ENCODE measurements around the gene CORO1C.

Gene CORO1C

GRCh38 chr12:108686780-108687179 lies 44.5 kb downstream of the CORO1C start:
- H3K27me3 ChIP-seq (ENCODE audit: insufficient read depth, low read length, poor library complexity), result no peaks in the 10 kb centered on the region
- H3K4me1 ChIP-seq (ENCODE audit: insufficient read depth, low read length), result peaks cover 38% of the 10 kb centered on the region
- no peaks in the 10 kb centered on the region for H3K36me3 ChIP-seq (ENCODE audit: insufficient read depth, low read length)
- no peak overlapping the region for H3K4me3 ChIP-seq (ENCODE audit: low read depth in 1 of 2, low read length in 2 of 2)
- no peak overlapping the region for H3K4me2 ChIP-seq (ENCODE audit: insufficient read depth, low read length)
- no peak overlapping the region for H3K27ac ChIP-seq (ENCODE audit: low read length)
- TF ChIP-seq CTCF (IDR thresholded peaks at IDR 0.05; ENCODE audit: borderline replicate concordance, extremely low read depth, low read length, poor library complexity, severe bottlenecking) (no peak), EZH2 (IDR thresholded peaks at IDR 0.05; ENCODE audit: borderline replicate concordance, low read depth, low read length, severe bottlenecking) (no peak)
- no peaks in the 10 kb centered on the region for H3K9me3 ChIP-seq (ENCODE audit: insufficient read depth, low read length, severe bottlenecking)
- ATAC-seq (ENCODE audit: insufficient read depth, low read depth) (no peak), DNase-seq (no peak)
- H3K79me2 ChIP-seq (ENCODE audit: insufficient read depth, low read length), result peaks cover 67% of the 10 kb centered on the region
- no peak overlapping the region for H3K9ac ChIP-seq (ENCODE audit: low read depth, low read length)
- H4K20me1 ChIP-seq (ENCODE audit: insufficient read depth, low read length), result peaks cover 6% of the 10 kb centered on the region; the same call in 1 of the 2 replicates
- H2AFZ ChIP-seq (ENCODE audit: low read depth, low read length), result no peak overlapping the region

- H3K27ac ChIP-seq (ENCODE audit: low read length), result no peak overlapping the region
These were observed 45.7 kb downstream of the CORO1C start for GRCh38 chr12:108685469-108686260.

GRCh38 chr12:108683906-108684556 lies 47.3 kb downstream of the CORO1C start:
- DNase-seq, result no peak
- H3K4me1 ChIP-seq (ENCODE audit: insufficient read depth, low read length), result peaks cover 10% of the 10 kb centered on the region

More at GRCh38 chr12:108685469-108686260, 45.7 kb downstream of the CORO1C start:
- no peak for TF ChIP-seq EZH2 (IDR thresholded peaks at IDR 0.05; ENCODE audit: borderline replicate concordance, low read depth, low read length, severe bottlenecking)
- TF ChIP-seq CTCF (IDR thresholded peaks at IDR 0.05; ENCODE audit: borderline replicate concordance, extremely low read depth, low read length, poor library complexity, severe bottlenecking), result no peak
- no peak overlapping the region for H3K4me2 ChIP-seq (ENCODE audit: insufficient read depth, low read length)
- no peaks in the 10 kb centered on the region for H3K36me3 ChIP-seq (ENCODE audit: insufficient read depth, low read length)
- peaks cover 70% of the 10 kb centered on the region for H3K79me2 ChIP-seq (ENCODE audit: insufficient read depth, low read length)
- no peak overlapping the region for H3K9ac ChIP-seq (ENCODE audit: low read depth, low read length)
- H3K9me3 ChIP-seq (ENCODE audit: insufficient read depth, low read length, severe bottlenecking), result no peaks in the 10 kb centered on the region
- DNase-seq, result no peak
- H3K4me1 ChIP-seq (ENCODE audit: insufficient read depth, low read length), result peaks cover 26% of the 10 kb centered on the region
- H3K27me3 ChIP-seq (ENCODE audit: insufficient read depth, low read length, poor library complexity), result no peaks in the 10 kb centered on the region
- ATAC-seq (ENCODE audit: insufficient read depth, low read depth), result no peak
- no peak overlapping the region for H3K4me3 ChIP-seq (ENCODE audit: low read depth in 1 of 2, low read length in 2 of 2)
- peaks cover 6% of the 10 kb centered on the region; the same call in 1 of the 2 replicates for H4K20me1 ChIP-seq (ENCODE audit: insufficient read depth, low read length)
- no peak overlapping the region for H2AFZ ChIP-seq (ENCODE audit: low read depth, low read length)

More at GRCh38 chr12:108683906-108684556, 47.3 kb downstream of the CORO1C start:
- Histone ChIP-seq H2AFZ (ENCODE audit: low read depth, low read length) (no peak overlapping the region), H3K4me3 (ENCODE audit: low read depth in 1 of 2, low read length in 2 of 2) (no peak overlapping the region), H3K9me3 (ENCODE audit: insufficient read depth, low read length, severe bottlenecking) (no peaks in the 10 kb centered on the region), H3K27me3 (ENCODE audit: insufficient read depth, low read length, poor library complexity) (no peaks in the 10 kb centered on the region), H3K79me2 (ENCODE audit: insufficient read depth, low read length) (peaks cover 70% of the 10 kb centered on the region), H3K9ac (ENCODE audit: low read depth, low read length) (no peak overlapping the region), H3K27ac (ENCODE audit: low read length) (no peak overlapping the region), H3K36me3 (ENCODE audit: insufficient read depth, low read length) (no peaks in the 10 kb centered on the region), H3K4me2 (ENCODE audit: insufficient read depth, low read length) (no peak overlapping the region), H4K20me1 (ENCODE audit: insufficient read depth, low read length) (peaks cover 6% of the 10 kb centered on the region; the same call in 1 of the 2 replicates)
- TF ChIP-seq CTCF (IDR thresholded peaks at IDR 0.05; ENCODE audit: borderline replicate concordance, extremely low read depth, low read length, poor library complexity, severe bottlenecking) (no peak), EZH2 (IDR thresholded peaks at IDR 0.05; ENCODE audit: borderline replicate concordance, low read depth, low read length, severe bottlenecking) (no peak)
- no peak for ATAC-seq (ENCODE audit: insufficient read depth, low read depth)

Data from DND-41 (cell line).